Measurements from ENCODE around the gene CYP2W1.

CYP2W1 gene

GRCh38 chr7:1014681-1015080 lies 31.7 kb downstream of the CYP2W1 start:
- 95 to 96% methylated on average over 20 of the region's 20 CpGs for WGBS, 2 experiments (ENCODE audit: insufficient coverage in 2 of 2)

GRCh38 chr7:1015196-1016121 lies 32.5 kb downstream of the CYP2W1 start:
- Histone ChIP-seq H3K4me3 (ENCODE audit: extremely low read depth, insufficient read depth, low read length, poor library complexity, severe bottlenecking) (no peak overlapping the region), H3K4me1 (ENCODE audit: control insufficient read depth, insufficient read depth, low read length, poor library complexity, severe bottlenecking) (no peaks in the 10 kb centered on the region), H3K27ac (ENCODE audit: low read depth, low read length, severe bottlenecking) (no peak overlapping the region), H3K36me3 (ENCODE audit: control insufficient read depth, insufficient read depth, low read length) (no peaks in the 10 kb centered on the region), H3K9me3 (ENCODE audit: control insufficient read depth, low read length) (no peaks in the 10 kb centered on the region)
- WGBS, 2 experiments (ENCODE audit: insufficient coverage in 2 of 2): 92 to 96% methylated on average over 20 to 28 of the region's 28 CpGs

More at GRCh38 chr7:1014681-1015080, 31.7 kb downstream of the CYP2W1 start:
- Histone ChIP-seq H3K4me1 (ENCODE audit: control insufficient read depth, insufficient read depth, low read length, poor library complexity, severe bottlenecking) (no peaks in the 10 kb centered on the region), H3K36me3 (ENCODE audit: control insufficient read depth, insufficient read depth, low read length) (no peaks in the 10 kb centered on the region), H3K9me3 (ENCODE audit: control insufficient read depth, low read length) (no peaks in the 10 kb centered on the region), H3K27ac (ENCODE audit: low read depth, low read length, severe bottlenecking) (no peak overlapping the region), H3K4me3 (ENCODE audit: extremely low read depth, insufficient read depth, low read length, poor library complexity, severe bottlenecking) (no peak overlapping the region)

GRCh38 chr7:1016577-1017531 lies 33.9 kb downstream of the CYP2W1 start:
- 95 to 96% methylated on average over 33 to 44 of the region's 51 CpGs for WGBS, 2 experiments (ENCODE audit: insufficient coverage in 2 of 2)
- Histone ChIP-seq H3K9me3 (ENCODE audit: control insufficient read depth, low read length) (no peaks in the 10 kb centered on the region), H3K4me1 (ENCODE audit: control insufficient read depth, insufficient read depth, low read length, poor library complexity, severe bottlenecking) (no peaks in the 10 kb centered on the region), H3K4me3 (ENCODE audit: extremely low read depth, insufficient read depth, low read length, poor library complexity, severe bottlenecking) (no peak overlapping the region), H3K27ac (ENCODE audit: low read depth, low read length, severe bottlenecking) (no peak overlapping the region), H3K36me3 (ENCODE audit: control insufficient read depth, insufficient read depth, low read length) (peaks cover 11% of the 10 kb centered on the region)

- Histone ChIP-seq H3K27ac (ENCODE audit: low read depth, low read length, severe bottlenecking) (no peak overlapping the region), H3K36me3 (ENCODE audit: control insufficient read depth, insufficient read depth, low read length) (peaks cover 15% of the 10 kb centered on the region), H3K4me1 (ENCODE audit: control insufficient read depth, insufficient read depth, low read length, poor library complexity, severe bottlenecking) (no peaks in the 10 kb centered on the region), H3K9me3 (ENCODE audit: control insufficient read depth, low read length) (no peaks in the 10 kb centered on the region), H3K4me3 (ENCODE audit: extremely low read depth, insufficient read depth, low read length, poor library complexity, severe bottlenecking) (no peak overlapping the region)
- 97 to 99% methylated on average over 27 to 32 of the region's 34 CpGs for WGBS, 2 experiments (ENCODE audit: insufficient coverage in 2 of 2)
Measured at GRCh38 chr7:1017586-1018333, 34.8 kb downstream of the CYP2W1 start.

- H3K36me3 ChIP-seq (ENCODE audit: control insufficient read depth, insufficient read depth, low read length): peaks cover 15% of the 10 kb centered on the region
- WGBS, 2 experiments (ENCODE audit: insufficient coverage in 2 of 2): 92 to 95% methylated on average over 12 of the region's 13 CpGs
- no peak overlapping the region for H3K4me3 ChIP-seq (ENCODE audit: extremely low read depth, insufficient read depth, low read length, poor library complexity, severe bottlenecking)
- H3K27ac ChIP-seq (ENCODE audit: low read depth, low read length, severe bottlenecking): no peak overlapping the region
- H3K4me1 ChIP-seq (ENCODE audit: control insufficient read depth, insufficient read depth, low read length, poor library complexity, severe bottlenecking): no peaks in the 10 kb centered on the region
- no peaks in the 10 kb centered on the region for H3K9me3 ChIP-seq (ENCODE audit: control insufficient read depth, low read length)
Measured at GRCh38 chr7:1018334-1018695, 35.3 kb downstream of the CYP2W1 start.

- Histone ChIP-seq H3K9me3 (ENCODE audit: control insufficient read depth, low read length) (no peaks in the 10 kb centered on the region), H3K36me3 (ENCODE audit: control insufficient read depth, insufficient read depth, low read length) (peaks cover 15% of the 10 kb centered on the region), H3K4me1 (ENCODE audit: control insufficient read depth, insufficient read depth, low read length, poor library complexity, severe bottlenecking) (no peaks in the 10 kb centered on the region), H3K4me3 (ENCODE audit: extremely low read depth, insufficient read depth, low read length, poor library complexity, severe bottlenecking) (no peak overlapping the region), H3K27ac (ENCODE audit: low read depth, low read length, severe bottlenecking) (no peak overlapping the region)
- WGBS, 2 experiments (ENCODE audit: insufficient coverage in 2 of 2): 93 to 95% methylated on average over 14 of the region's 14 CpGs
Measured at GRCh38 chr7:1019255-1019785, 36.3 kb downstream of the CYP2W1 start.

- Histone ChIP-seq H3K27ac (ENCODE audit: low read depth, low read length, severe bottlenecking) (no peak overlapping the region), H3K4me1 (ENCODE audit: control insufficient read depth, insufficient read depth, low read length, poor library complexity, severe bottlenecking) (no peaks in the 10 kb centered on the region), H3K4me3 (ENCODE audit: extremely low read depth, insufficient read depth, low read length, poor library complexity, severe bottlenecking) (no peak overlapping the region), H3K9me3 (ENCODE audit: control insufficient read depth, low read length) (no peaks in the 10 kb centered on the region), H3K36me3 (ENCODE audit: control insufficient read depth, insufficient read depth, low read length) (peaks cover 16% of the 10 kb centered on the region)
- 95 to 97% methylated on average over 40 to 42 of the region's 42 CpGs for WGBS, 2 experiments (ENCODE audit: insufficient coverage in 2 of 2)
Measured at GRCh38 chr7:1019789-1020610, 37.0 kb downstream of the CYP2W1 start.

GRCh38 chr7:1020849-1021251 lies 37.9 kb downstream of the CYP2W1 start:
- peaks cover 25% of the 10 kb centered on the region for H3K36me3 ChIP-seq (ENCODE audit: control insufficient read depth, insufficient read depth, low read length)
- no peaks in the 10 kb centered on the region for H3K9me3 ChIP-seq (ENCODE audit: control insufficient read depth, low read length)
- no peak overlapping the region for H3K4me3 ChIP-seq (ENCODE audit: extremely low read depth, insufficient read depth, low read length, poor library complexity, severe bottlenecking)
- WGBS, 2 experiments (ENCODE audit: insufficient coverage in 2 of 2): 86 to 95% methylated on average over 7 of the region's 7 CpGs
- H3K27ac ChIP-seq (ENCODE audit: low read depth, low read length, severe bottlenecking): no peak overlapping the region
- no peaks in the 10 kb centered on the region for H3K4me1 ChIP-seq (ENCODE audit: control insufficient read depth, insufficient read depth, low read length, poor library complexity, severe bottlenecking)

GRCh38 chr7:1021366-1021765 lies 38.4 kb downstream of the CYP2W1 start:
- Histone ChIP-seq H3K27ac (ENCODE audit: low read depth, low read length, severe bottlenecking) (no peak overlapping the region), H3K4me1 (ENCODE audit: control insufficient read depth, insufficient read depth, low read length, poor library complexity, severe bottlenecking) (peaks cover 2% of the 10 kb centered on the region), H3K9me3 (ENCODE audit: control insufficient read depth, low read length) (no peaks in the 10 kb centered on the region), H3K4me3 (ENCODE audit: extremely low read depth, insufficient read depth, low read length, poor library complexity, severe bottlenecking) (no peak overlapping the region), H3K36me3 (ENCODE audit: control insufficient read depth, insufficient read depth, low read length) (peaks cover 30% of the 10 kb centered on the region)
- 97 to 99% methylated on average over 4 to 7 of the region's 7 CpGs for WGBS, 2 experiments (ENCODE audit: insufficient coverage in 2 of 2)
